GM18867 (cell line): ENCODE results near the gene CCL15.
"Not testable (repeated sequence)": the region's sequence is repeated elsewhere in the genome, so short reads cannot be mapped to it uniquely, and the experiment has no call there.

ENCODE experiments used
- ATAC-seq: cut with Tn5 transposase; IDR thresholded peaks from one replicate; pipeline ENCODE4 v1.9.1; 2021; ENCODE audit warnings: mild to moderate bottlenecking, moderate library complexity; ENCODE audit not compliant: unreplicated experiment

CCL15 gene, protein sequence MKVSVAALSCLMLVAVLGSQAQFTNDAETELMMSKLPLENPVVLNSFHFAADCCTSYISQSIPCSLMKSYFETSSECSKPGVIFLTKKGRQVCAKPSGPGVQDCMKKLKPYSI

GRCh38 chr17:36001110-36001771 lies at the start of gene CCL15:
CCL15 (minus strand) TSS chr17:36001553; CDS start chr17:36001492, 61 bp downstream.
- ATAC-seq = no peak

DNA sequence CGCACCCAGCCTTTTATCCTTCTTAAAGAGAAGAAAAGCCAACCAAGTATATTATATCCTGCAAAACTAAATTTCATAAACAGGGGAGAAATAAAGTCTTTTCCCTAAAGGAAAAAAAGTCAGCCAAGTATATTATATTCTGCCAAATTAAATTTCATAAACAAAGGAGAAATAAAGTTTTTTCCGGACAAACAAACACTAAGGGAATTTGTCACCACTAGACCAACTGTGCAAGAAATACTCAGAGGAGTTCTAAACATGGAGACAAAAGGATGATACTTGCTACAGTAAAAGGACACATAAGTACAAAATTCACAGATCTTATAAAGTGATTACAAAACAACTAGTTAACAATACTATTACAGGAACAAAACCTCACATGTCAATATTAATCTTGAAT lies 48.3 kb upstream of the CCL15 start:
- no peak for ATAC-seq

DNA sequence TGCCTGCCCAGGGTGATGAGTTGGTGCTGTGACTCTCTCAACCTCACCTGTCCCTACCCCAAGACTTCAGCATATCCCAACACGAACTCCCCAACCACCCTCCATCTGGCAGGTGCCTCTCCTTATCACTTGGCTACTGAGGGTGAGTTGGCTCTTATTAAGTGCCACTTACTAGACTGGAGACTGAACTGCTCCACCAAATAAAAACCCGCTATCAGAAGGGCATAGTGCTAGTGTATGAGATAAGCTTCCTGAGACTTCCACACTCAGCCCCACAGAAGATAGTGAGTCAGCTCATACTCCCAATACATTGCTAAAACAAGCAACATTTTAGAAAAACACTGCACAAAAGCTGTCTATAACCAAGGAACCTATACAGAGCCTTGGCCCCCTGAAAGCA lies 46.7 kb upstream of the CCL15 start:
- ATAC-seq = no peak

DNA sequence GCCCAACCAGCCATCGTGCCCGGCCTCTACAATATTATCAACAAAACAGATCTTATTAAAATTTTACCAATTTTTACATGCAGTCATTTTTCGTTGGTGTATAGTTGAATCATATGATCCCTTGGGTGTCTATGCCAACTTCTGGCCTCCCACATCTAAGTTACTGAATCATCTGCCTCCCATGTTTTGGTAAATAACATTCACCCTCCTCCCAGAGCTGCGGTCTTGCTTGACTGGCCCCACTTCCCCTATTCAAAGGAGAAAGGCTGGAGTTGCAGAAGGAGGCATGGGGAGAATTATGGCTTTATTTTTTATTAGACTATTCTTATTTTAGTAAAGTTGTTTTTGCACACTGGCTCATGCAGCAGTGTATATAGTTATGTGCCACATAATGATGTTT lies 34.9 kb upstream of the CCL15 start:
- ATAC-seq = no peak

DNA sequence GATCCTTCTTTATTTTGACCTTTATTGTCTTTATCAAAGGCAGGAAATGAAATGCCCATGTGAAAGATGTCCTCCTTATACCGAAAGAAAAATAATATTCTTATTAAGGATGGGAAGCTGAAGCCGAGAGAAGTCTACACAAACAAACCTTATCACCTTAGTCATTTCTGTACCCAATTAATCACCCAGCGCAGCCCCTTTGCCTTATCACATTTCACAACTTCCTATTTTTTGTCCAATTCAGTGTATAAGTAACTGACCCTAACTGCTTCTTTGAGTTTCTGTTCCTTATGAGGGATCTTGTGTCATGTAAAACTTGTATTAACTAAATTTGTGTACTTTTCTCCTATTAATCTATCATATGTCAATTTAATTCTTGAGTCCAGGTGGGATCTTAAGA lies 32.8 kb upstream of the CCL15 start:
- ATAC-seq = no peak

DNA sequence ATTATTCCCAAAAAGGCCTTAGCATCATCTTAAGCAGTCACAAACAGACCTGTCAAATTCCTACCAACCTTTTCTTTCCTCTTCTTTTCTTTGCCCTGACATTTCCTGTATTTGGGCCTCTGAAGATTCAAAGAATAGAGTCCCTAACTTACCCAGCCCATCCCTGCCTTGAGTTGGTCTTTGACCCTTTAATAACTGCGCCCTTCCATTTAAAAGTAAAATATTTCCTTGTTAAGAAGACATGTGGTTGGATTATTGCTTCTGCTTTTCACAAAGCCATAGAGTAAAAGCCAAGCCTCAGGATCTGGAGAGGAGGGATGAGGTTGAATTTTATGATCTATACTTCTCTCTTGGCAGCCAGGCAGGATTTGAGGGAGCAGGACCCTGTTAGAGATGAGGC lies 29.6 kb upstream of the CCL15 start:
- ATAC-seq = no peak

DNA sequence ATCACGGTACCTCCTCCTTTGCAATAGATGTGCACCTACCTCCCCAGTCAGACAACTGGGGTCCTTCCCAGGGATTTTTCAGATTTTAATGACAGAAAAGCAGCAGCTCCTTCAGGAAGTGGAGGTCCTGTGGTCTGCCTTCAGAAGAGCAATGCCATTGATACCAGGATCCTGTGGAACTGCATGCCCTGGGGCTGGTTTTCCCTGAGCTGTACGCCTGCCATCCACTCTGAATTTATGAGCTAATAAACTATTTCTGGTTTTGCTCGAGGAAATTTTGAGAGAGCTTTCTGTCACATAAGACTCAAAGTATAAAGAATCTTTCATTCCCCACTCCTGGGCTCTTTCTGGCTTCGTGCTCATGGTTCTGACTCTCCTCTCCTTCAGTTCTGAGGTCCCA lies 26.4 kb upstream of the CCL15 start:
- no peak for ATAC-seq

DNA sequence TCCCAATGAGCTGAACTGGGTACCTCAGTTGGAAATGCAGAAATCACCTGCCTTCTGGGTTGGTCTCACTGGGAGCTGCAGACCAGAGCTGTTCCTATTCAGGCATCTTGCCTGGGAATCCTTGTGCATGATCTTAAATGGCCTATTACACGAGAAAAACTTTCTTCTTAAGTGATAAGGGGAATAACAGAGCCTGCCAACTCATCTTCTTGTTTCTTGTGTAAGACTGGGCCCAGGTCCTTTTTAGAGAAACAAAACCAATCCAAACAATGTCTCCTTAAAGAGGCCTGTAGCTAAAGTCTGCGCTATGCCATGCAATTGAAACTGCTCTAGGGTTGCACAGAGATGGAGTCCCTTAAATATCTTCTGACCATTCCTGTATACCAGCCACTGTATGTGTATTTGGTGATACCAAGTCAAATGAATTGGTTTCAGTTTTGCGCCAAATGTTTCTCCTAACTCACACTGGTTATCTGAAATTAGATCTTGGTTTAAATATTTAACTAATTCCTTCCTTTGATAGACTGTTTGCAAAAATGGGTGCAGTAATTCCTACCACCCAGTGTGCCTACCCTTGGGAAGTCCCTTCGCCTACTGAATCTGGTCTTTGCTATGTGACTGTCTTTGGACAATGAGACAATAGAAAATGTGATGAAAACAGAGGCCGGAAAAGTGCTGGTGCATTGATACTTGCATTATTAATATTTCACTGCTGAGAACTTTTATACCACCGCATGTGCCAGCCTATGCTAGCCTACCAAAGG lies 22.9 kb upstream of the CCL15 start:
- no peak for ATAC-seq

DNA sequence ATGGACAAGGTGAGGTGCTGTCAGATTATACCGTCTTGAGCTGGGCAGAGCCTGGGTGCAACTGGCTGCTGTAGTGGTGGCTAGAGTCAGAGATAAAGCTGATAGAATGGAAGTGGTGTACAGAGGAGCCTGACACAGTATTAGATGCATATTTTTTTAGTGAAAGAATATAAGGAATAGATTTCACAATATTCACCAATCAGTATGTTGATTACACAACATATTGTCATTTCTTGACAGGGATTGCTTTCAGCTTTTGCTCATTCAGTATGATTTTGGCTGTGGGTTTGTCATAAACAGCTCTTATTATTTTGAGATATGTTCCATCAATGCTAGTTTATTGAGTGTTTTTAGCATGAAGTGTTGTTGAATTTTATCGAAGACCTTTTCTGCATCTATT lies 18.1 kb upstream of the CCL15 start:
- no peak for ATAC-seq

DNA sequence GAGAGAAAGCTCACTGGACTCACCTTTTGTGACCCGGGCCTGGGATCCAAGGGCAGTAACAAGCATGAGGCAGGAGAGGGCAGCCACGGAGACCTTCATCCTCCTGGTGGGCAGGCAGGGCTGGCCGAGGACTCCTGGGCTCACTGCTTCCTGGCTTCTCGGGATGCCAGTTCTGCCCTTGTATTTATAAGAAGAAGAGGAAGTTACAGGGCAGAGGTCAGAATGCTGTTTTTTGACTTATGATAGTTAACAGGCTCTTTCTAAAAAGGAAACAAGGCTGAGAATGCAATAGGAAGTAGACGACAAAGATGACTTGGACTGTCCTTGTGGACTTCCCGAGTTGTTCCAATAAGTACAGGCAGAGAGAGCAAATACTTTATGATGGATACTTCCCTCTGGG lies 16.4 kb upstream of the CCL15 start, which contains the start of gene CCL23:
TSS of gene CCL23 (minus strand) at position 174 of the 400 bp plus-strand sequence. CDS start at position 99, 75 bp downstream.
- ATAC-seq = no peak

DNA sequence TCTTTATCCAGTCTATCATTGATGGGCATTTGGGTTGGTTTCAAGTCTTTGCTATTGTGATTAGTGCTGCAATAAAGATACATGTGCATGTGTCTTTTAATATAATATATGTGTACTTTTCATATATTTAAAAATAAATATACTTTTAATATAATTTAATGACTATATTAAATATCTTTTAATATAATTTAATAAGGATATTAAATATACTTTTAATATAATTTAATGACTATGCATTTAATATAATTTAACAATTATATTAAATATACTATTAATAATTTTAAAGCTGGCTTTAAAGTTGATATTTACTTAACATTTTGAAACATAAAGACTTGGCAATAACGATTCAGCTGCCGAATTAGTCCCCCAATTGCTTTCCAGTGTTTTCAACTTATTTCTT lies 15.2 kb upstream of the CCL15 start:
- no peak for ATAC-seq

DNA sequence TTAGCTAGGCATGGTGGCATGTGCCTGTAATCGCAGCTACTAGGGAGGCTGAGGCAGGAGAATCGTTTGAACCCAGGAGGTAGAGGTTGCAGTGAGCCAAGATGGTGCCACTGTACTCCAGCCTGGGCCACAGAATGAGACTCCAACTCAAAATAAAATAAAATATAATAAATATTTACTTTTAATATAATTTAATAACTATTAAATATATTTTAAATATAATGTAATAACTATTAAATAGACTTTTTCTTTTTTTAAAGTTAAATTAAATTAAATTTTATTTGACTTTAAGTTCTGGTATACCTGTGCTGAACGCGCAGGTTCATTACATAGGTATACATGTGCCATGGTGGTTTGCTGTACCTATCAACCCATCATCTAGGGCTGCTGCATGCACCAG lies 14.5 kb upstream of the CCL15 start:
- ATAC-seq = not testable (repeated sequence)

DNA sequence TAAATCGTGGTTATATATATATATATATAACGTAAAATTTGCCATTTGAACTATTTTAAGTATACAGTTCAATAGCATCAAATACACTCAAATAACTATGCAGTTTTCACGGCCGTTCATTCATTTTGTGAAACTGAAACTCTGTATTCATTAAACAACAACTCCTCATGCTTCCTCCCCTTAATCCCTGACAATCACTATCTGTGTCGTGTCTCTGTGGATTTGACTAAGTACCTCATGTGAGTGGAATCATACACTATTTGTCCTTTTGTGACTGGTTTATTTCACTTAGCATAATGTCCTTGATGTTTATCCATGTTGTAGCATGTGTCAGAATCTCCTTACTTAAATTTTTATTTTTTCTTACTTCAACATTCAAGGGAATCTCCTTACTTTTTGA lies 13.6 kb upstream of the CCL15 start:
- no peak for ATAC-seq

- ATAC-seq = no peak
Observed at GRCh38 chr17:36011201-36011600, 9.8 kb upstream of the CCL15 start.

DNA sequence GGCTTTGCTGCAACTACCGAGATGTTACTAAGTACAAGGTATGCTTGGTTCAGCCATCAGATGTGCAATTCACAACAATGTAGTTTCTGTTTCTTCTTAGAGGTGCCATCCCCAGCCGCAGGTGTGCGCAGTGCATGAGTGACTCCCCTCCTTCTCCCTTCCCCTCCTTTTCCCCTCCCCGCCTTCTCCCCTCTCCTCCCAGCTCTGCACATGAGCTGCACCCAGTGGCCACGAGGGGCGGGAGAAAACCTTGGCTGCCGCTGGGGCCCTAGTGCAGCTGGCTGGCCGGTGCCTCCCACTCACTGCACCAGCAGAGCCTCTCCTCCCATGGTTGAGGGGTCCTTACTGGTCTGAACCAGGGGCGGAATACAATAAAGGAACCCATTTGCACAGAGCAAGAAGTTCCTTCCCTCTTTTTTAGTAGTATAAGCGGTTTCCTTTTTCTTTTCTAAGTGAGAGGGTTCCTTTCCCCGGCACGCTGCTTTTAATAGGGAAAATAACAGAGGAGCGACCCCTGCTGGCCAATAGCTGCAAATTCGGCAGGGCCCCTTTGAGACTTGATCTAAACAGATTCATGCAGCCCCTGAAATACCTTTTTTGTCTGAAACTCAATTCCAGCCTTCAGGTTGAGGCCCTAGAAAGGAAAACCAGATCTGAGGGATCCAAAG lies 7.8 kb upstream of the CCL15 start:
- ATAC-seq = no peak

DNA sequence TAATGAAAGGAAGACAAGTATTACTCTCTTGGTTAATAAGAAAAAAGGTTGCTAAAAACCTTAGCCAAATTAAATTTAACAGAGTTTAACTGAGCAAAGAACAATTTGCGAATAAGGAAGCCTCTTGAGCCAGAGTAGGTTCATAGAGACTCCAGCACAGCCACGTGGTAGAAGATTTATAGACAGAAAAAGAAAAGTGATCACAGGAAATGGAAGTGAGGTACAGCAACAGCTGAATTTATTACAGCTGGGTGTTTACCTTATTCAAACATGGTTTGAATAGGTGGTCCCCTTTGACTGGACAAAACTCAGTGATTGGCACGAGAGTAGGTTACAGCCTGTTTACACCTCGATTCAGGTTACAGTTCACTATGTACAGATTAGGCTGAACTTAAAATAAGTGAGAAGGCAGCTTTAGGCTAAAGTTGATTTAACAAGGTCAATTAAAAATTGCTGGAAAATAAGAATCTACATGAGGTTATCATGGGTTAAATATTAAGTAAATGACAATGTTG lies 3.3 kb upstream of the CCL15 start:
- no peak for ATAC-seq

GRCh38 chr17:36002631-36003030 lies 1.3 kb upstream of the CCL15 start:
- ATAC-seq = no peak

- ATAC-seq = no peak
Observed at GRCh38 chr17:36001862-36002603, 680 bp upstream of the CCL15 start.

- no peak for ATAC-seq
Observed at GRCh38 chr17:36000732-36001109, 632 bp downstream of the CCL15 start.

- no peak for ATAC-seq
Observed at GRCh38 chr17:35998756-35999155, 2.6 kb downstream of the CCL15 start.

DNA sequence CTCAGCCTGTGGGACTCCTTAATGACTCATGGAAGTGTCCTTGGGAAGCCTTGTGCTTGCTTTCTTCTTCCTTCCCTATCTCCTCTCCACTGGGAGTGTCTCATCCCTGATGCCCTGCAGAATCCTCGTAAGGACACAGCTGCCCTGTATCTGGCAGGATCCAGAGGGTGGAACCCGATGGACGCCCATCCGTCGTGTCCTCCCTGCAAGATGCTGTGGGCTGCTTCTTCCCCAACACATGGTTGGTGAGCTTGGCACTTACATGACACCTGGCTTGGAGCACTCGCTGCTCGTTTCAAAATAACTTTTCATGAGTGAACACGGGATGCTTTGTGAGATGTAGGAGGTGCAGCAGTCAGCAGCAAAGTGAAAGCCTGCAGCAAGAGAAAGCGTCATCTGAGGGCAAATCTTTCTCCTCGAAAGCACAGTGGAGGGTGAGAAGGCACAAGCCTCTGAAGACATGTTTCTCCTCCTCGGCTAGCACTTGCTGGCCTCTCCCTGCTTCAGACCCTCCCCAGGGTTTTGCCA lies 3.3 kb downstream of the CCL15 start:
- ATAC-seq = no peak
